NCI-H2081 treated with DMSO at 0.1 percent for 48 hours (cell line): ENCODE data around the gene GRID1.

Experiments
- DNase-seq: peaks from one replicate; lab custom pipeline; 2025; lab: John Stamatoyannopoulos, UW

The GRID1 gene

DNA sequence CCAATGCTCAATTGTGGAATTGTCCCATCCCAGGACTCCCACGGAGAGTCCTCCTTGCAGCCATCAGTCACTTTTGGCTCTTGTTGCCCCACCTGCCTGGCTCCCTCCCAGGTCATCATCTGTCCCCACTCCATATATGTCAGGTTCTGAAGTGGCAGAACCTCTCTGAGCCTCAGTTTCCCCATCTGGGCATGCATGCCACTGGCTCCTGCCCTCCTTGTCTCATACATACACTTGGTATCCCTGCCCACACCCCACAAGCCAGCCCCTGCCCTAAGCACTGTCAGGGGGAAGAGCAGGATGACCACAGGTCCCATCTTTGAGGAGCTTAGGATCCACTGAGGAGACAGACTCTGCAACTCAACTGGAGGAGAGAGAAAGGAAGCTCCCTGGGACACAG lies 156.9 kb downstream of the GRID1 start:
- no peak for DNase-seq

DNA sequence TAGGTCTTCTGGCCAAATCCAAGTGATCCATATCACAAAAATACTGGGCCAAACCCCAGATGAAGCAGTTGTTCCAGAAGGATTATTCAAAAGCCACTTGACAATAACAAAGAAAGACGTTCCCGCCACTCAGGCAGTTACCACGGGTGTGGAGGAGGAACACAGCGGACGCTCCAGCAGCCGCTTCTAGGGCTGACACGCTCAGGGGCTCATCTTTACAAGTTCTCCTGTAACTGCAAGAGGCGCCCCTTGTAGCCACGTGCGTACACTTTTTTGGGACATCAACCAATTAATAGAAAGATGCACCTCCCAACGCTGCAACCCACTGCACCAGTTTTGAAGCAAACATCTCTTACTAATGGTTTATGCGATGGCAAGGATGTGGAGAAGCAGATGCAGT lies 159.4 kb downstream of the GRID1 start:
- no peak for DNase-seq

DNA sequence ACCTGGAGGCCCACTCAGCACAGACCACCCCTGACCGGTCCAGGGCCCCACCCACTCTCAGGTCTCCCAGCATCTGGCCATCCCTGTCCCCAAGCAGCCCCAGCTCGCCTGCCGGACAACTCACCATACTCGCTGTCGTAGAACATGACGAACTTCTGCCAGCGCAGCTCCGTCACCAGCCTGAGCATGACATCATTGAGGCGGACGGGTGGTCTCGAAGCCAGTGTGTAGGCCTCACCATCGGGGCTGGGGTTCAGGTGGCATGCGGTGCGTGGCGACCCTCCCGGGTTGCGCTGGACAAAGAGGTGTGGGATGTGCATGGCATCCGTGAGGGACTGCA lies 160.4 kb downstream of the GRID1 start:
- DNase-seq, result no peak

DNA sequence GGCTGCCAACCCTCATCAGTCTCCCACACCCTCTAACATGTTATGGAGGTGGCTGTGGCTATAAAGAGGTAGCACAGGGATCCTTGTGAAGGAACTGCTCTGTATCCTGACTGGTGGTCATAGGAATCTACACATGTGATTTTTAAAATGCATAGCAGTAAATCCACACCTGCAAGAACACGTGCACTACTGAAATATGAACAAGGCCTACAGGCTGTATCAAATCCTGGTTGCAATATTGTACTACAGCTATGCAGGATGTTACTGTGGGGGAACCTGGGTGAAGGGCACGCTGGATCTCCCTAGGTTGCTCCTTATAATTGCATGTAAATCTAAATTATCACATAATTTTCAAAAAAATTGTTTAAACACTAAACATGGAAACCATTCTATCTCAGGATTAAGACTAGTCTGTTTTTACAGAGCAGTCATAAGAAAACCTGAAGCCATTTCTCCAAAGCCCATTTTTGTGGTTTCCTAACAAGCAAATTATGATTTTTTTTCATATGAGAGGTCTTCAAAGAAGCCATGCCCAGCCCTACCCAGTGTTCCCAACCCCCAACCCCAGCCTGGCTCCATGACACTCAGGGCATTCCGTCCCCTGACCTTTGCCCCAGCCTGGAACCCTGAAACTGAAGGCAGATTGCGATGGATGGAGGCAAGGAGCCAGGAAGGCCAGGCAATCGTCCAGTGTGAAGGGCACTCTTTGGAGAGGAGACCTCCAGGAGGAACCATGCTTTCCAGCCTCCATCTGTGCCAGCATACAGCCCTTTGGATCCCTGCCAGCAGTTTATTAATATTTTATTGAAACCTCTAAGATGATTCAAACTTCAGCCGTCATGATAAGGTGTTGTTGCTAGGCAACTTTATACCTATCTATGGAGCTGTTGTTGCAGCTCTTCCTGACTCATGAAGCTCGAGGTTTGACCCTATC lies 161.0 kb downstream of the GRID1 start:
- no peak for DNase-seq

DNA sequence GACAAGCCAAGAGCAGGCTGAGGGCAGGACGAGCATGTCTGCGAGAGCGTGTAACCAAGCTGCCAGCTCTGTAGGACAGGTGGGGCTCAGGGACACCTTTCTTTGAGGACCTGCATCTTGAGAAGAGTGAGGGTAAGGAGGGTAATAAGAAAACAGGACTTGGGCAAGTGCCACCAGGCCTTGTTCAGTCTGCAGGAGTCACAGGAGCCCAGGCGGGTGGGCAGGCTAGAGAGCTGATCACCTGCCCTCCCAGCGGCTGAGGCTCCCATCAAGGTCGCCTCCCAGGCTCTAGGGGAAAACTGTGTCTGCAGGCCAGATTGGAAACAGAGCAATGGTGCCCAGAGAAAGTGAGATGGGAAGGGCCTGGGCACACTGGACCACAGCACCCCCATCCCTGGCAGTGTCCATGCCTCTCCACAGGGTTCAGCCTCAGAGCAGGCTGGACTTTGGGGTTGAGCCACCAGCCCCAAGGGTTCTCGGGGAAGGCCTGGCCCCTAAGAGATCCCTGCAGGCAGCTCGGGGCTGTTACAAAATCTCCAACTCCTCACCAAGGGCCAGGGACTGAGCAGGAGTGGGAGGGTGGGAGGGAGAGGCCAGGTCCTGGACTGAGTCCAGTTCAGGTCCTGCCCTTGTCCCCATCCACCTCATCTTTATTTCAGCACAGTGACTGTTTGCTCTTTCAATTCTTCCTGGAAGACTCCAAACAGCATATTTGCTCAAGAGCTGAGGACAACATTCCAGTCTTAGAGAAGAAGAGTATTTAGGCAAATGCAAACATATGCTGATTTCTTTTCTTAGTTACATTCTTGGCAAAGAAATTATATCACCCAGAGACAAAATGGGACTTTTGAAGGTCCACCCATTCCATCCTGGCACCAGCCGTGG lies 161.9 kb downstream of the GRID1 start:
- DNase-seq, result no peak

DNA sequence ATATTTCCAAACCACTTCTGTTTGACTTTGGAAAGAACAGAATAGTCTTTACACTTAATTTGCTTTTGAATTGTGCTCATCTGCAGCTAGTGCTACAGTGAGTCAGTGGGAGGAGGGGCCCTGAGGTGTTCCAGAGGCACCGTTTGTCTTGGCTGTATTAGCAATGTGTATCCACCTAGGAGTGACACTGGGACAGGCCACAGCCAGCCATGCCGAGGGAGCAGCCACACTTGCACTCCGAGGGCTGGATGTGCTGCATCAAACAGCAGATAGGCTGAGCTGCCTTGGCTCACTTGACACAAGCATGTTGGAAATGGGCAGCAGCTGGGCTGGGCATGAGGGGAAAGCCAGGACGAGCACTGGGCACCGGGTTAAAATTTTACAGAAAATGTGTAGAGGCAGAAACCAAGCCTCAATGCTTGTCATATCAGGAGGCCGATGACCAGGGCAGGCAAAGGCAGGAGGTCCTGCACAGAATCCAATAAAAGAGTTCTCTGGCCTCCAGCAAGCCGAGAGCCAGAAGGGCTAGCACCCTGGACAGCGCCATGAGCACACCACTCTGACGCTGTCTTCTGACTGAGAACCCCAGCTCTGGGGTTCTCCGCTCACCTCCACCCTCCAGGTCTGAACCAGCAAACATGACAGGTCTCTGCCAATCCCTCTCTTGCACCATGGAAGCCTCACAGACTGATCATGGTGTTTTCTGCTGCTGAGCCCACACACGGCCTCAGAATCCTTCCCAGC lies 163.3 kb downstream of the GRID1 start:
- no peak for DNase-seq

DNA sequence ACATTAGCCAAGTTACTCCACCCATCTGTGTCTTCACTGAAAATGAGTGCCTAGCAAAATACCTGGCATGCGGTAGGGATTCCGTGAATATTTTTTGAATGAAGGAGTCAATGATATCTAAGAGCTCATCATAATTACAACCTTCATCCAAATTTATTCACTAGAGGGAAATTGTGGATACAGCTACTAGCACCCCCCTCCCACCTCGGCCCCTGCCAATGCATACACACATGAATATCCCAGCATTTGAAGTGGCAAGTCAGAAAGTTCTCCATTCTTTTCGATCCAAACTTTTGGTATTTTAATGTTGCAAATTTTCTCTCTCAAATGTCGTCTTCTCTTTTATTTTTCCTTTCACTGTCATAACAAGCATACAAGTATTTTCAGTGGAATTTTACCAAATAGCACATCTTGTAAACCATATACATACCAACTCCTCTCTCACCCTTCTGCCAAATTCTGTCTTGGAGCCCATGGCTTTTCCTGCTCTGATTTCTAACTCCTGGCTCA lies 164.3 kb downstream of the GRID1 start:
- no peak for DNase-seq

DNA sequence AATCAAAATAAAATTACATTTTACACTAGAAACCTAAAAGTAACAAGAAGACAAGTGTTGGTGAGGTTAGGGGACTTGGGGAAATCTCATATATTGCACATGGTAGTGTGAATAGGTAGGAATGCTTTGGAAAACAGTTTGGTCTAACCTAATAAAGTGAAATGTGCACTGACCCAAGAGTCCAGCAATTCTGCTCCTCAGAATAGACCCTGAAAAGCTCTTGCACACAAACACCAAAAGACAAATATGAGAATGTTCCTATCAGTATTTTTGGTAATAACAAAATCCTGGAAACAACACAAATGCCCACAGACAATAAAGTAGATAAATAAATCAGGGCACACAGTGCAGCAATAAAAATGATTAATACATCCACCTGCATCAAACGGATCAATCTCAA lies 165.7 kb downstream of the GRID1 start:
- no peak for DNase-seq

DNA sequence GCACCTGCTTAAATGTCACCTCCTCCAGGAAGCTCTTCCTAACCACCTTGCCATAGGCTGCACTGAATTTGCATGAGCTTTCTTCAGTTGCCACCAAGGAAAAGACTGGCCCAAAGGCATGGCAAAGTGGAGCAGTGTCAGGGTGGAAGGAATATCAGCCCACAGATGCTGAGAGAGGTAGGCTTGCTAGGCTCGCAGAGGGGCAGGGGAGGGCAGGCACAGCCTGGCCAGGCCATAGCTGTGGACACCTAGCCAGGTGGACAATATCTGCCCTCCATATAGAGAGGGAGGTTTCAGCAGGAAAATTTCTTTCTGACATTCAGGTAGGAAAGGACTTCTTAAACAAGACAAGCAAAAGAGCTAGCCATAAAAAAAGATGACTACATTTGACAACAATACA lies 166.3 kb downstream of the GRID1 start:
- no peak for DNase-seq

DNA sequence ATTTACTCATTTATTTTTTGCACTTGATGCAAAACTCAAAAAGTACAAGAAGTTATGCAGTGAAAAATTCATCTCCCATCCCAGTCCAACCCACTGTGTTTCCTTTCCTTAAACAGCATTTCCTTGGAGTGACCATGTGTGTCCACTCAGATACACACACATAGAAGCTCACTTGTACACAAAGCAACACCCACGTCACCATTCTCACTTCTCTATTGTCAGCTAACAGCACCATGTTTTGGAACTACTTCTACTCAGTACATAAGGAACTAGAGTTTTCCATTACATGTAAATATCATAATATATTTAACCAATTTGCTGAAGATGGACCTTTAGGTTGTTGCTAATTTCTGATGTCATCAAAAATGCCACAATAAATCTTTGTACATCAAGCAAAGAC lies 167.6 kb downstream of the GRID1 start:
- no peak for DNase-seq

DNA sequence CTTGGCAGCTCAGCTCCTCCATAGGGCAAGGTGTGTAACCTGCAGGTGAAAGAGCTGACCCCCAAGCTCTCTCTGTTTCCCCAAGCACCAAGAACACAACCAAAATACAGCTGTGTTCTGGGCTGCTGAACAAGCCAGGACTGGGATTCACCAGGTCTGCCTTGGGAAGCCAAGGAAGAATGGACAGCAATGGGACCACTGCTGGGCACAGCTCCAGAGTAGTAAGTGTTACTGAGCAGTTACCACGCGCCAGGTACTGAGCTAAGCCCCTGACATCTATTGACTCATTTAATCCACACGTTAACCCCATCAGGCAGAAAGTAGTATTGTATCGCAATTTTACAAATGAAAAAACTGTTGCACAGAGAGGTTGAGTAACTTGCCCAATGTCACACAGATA lies 168.3 kb downstream of the GRID1 start:
- no peak for DNase-seq

DNA sequence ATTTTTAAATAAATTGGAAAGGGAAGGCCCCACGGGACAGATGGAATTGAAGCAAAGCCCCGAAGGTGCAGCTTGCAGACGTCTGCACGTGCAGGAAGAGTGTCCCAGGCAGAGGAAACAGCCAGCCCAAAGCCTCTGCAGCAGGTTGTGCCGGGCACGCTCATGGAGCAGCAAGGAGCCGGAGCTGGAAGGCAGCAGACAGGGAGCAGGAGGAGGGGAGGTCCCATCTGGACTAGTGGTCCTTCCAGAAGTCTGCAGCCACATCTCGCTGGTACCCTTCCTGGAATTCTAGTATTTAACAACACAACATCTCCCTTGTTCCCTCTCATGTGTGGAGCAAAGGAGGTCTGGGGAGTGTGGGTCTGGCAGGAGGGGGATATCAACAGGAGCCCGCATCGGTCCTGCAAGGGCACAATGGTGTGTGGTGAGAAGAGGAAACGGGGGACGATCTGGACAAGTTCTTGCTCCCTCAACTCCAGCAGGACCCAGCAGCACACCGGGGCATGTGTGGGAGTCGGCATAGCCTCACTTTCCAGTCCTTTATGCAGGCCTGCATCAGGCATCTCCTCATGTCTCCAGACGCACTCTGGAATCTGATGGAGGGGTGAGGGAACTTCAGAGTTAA lies 169.3 kb downstream of the GRID1 start:
- DNase-seq, result no peak

DNA sequence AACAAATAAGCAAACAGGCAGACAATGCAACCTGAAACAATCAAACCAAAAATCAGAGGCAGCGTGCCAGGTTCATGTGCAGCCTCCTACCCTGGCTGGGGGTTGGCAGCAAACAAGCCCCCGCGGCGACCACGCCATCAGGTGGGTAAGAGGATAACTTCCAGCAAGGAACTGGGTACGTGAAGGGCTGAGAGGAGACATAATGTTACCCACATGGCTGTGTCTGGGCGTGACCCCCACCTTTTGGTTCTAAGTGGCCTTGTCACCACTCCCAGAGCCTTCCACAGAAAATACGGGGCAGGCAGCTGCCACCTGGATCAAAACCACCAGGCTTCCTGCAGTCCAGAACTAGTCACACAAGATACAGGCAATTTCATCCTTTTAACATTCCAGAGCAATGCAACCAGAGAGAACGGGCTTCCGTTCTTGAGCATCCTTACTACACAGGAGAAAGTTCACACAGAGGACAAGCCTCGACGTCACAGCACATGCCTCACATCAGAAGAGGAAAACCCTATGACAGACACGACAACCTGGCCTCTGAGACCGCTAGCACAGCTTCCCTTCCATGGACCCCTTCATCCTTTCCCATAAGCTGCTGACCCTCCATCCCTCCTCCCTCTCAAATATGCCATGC lies 171.0 kb downstream of the GRID1 start:
- DNase-seq, result no peak

DNA sequence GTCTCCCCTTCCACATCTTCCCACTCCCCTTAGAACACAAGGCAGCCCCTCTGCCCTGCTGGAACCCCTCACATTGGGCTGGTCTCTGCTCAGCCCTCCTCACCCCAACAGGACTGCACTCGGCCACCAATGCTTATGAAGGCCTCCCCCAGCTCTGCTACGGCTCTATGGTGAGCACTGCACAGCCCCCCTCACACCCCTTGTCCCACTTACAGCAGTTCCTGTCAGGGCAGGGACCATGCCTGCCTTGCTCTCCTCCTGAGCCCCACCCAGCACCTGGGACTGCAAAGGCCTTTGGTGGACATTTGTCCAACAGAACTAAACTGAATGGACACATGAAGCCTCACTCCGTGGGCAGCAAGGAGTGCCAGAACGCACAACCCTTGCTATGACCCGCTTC lies 171.9 kb downstream of the GRID1 start:
- DNase-seq, result no peak

DNA sequence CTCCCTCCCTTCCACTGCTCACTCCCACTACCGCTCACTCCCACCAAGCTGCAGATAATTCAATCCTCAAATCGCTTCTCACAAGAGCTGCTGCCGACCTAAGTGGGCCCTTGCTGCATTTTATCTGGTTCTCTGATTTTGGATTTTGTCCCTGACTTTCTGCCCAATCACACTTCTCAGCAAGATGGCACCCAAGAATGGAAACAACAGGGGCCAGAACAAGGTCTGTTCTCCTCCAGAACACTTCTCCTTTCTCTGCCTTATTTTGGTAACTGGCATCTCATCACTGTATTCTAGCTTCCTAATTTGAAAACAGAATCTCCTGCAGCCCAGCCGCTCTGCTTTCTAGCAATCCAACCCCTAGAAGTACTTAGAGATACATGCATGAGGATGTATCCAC lies 172.8 kb downstream of the GRID1 start:
- DNase-seq, result no peak

DNA sequence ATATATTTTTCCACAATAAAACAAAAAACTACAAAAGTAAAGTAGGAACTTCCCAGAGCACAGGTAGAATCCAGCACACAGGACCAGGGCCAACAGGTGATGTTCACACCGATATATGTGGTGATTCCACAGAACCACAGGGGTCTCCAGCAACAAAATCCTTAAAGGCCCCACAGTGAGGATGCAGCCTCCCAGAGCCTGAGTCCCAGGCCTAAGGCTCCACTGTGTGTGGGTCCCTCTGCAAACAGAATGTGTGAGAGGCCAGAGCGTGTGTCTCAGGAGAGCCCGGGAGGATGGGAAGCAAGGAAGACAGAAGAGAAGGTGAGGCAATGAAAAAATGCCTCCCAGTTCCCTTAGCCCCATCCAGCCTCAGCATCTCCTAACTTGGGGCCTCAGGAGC lies 173.9 kb downstream of the GRID1 start:
- DNase-seq, result no peak

DNA sequence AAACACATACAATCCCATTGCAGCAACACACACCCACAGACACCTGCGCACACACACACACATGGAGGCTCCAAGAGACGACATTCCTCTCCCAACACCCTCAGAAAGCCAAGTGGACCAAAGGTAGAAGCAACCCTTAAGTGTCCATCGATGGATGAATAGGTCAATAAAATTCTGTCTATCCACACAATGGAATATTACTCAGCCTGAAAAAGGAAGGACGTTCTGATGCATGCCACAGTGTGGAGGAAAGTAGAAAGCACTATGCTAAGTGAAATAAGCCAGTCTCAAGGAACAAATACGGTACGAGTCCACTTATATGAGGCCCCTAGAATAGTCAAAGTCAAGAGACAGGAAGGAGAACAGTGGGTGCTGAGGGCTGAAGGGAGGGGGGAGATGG lies 174.4 kb downstream of the GRID1 start:
- DNase-seq, result no peak

DNA sequence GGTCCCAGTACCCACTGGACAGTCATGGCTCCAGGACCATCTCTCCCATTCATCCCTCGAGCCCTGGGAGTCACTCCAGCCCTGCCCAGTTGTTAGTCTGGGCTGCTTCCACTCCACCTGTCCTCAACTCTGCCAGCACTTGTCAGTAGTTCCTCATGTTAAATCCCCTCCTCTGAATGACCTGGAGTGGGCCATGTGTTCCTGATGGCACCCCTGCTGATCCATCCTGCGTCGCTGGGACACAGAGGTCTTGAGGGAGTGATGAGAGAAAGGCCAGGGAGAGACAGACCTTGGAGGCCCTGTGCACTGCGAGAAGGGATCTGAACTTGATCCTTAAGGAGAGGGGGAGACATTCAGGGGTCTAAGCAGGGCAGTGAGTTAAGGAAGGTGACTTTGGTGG lies 174.9 kb downstream of the GRID1 start:
- no peak for DNase-seq

DNA sequence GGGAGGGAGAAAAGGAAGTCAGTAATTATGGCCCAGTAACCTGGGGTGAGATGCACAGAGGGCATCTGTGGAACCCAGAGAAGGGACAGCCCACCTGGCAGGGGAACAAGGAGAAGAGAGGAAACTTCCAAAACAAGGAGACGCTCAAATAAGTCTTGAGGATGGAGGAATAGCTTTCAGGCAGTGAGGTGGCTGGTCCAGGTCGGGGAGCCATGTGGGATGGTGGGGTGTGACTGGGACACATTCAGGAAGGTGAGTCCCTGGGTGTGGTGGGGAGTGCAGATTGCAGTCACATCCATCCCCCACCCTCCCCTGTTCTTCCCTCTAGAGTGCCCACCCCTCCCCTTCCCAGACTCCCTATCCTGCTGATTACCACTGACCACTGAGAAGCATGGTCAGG lies 175.4 kb downstream of the GRID1 start:
- no peak for DNase-seq

DNA sequence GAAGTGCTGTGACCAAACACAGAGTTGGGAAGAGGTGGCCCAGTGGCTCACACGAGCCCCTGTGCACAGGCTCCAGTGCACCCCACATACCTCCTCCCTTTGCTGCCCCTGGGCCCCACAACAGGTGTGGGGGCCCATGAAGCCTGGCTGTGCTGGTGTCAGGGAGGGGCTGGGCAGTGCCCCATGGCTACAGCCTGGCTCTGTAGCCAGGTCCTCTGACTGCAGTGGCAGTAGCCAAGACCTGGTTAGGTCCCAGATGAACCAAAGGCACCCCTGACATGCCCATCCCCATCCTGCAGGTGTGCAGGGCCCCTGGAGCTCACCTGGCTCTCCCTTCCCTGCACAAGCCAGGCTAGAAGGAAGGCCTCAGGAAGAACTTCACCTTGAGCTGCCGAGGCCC lies 176.3 kb downstream of the GRID1 start:
- DNase-seq, result no peak

DNA sequence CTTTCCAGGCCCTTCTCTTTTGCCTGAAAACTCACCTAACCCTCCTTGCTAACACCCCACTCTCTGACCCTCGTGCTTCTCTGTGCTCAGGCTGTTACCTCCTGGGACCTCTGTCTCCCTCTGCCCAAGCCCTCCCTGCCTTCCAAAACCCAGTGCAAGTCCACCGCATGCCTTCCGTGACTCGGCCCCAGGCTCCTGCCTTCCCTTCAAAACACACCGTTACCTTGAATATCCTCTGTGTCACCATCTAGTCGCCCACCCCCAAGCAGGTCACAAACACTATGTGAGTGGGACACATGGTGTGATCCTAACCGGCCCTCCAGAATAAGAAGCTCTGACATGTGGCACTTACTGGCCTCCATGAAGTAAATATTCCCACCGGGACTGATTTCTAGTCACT lies 176.7 kb downstream of the GRID1 start:
- no peak for DNase-seq
